AG08395 (cell line): Measurements from ENCODE around the gene LYPD5.
"Not testable (repeated sequence)": the region's sequence is repeated elsewhere in the genome, so short reads cannot be mapped to it uniquely, and the experiment has no call there.

ENCODE experiments used
- DNase-seq: peaks from one replicate; pipeline ENCODE4 v3.0.0; 2012; ENCODE audit warnings: mixed read lengths, low spot score

Gene LYPD5

DNA sequence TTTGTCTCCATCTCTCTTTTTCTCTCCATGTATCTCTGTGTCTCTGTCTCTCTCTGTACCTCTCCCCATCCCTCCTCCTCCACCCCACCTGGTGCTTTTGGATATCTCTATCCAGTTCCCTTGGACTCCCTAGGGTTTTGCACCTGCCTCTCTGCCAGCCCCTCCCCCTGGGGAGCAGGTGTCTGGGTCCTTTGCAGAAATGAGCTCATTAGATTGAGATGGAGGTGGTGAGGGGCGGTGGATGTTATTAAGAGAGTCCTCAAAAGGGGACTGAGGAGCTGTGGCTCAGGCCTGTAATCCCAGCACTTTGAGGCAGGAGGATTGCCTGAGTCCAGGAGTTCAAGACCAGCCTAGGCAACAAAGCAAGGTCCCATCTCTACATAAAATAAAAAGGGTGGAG, 23.6 kb downstream of the LYPD5 start:
- DNase-seq: no peak

DNA sequence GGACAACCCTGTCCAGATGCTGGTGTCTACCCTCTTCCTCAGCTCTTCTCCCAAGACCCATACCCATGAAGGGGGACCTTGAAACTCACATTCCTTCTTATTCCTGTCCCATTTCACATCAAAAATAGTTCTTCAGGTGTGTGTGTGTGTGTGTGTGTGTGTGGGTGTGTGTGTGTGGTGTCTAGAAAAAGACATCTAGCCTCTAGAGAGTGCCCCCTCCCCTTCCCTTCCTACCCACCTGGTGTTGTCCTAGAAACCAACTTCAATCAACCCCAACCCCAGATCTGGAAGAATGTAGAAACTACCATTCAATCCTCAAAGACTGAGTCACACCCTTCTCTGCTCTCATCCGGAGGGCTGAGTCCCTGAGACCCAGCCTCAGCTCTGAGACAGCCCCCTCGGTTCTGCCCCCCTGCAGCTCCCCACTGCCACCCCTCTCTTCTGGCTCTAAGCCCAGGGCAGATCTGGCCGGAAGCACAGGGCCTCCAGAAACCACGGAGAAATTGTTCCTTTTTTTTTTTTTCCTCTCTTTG, 25.0 kb downstream of the LYPD5 start:
- DNase-seq: peak; percentile 23

DNA sequence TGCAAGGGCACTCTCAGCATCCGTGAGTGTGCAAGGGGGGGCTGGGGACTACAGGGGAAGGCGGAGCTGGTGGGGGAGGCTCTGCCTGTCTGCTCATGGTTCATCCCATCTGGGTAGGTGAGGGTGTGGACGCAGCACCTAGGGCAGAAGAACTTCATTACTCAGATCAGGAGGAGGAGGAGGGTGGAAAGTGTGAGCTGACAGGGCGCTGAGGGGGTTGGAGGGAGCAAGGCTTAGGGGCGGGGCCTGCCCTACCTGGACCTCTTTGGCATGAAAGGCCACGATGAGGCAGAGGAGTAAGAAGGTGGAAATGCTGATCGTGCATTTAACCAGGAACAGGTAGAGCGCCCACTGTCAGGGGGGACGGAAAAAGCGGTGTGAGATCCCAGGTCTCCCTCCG, 26.0 kb downstream of the LYPD5 start:
- DNase-seq: no peak

GRCh38 chr19:43775299-43775890, 26.9 kb downstream of the LYPD5 start:
- DNase-seq: no peak

DNA sequence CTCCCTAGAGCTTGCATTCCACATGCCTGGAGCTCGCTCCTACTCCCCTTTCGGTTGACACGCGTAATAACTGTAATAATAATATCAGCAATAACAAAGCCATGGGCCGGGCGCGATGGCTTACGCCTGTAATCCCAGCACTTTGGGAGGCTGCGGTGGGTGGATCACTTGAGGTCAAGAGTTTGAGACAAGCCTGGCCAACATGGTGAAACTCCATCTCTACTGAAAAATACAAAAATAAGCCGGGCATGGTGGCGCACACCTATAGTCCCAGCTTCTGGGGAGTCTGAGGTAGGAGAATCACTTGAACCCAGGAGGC, 27.3 kb downstream of the LYPD5 start:
- DNase-seq: not testable (repeated sequence)

DNA sequence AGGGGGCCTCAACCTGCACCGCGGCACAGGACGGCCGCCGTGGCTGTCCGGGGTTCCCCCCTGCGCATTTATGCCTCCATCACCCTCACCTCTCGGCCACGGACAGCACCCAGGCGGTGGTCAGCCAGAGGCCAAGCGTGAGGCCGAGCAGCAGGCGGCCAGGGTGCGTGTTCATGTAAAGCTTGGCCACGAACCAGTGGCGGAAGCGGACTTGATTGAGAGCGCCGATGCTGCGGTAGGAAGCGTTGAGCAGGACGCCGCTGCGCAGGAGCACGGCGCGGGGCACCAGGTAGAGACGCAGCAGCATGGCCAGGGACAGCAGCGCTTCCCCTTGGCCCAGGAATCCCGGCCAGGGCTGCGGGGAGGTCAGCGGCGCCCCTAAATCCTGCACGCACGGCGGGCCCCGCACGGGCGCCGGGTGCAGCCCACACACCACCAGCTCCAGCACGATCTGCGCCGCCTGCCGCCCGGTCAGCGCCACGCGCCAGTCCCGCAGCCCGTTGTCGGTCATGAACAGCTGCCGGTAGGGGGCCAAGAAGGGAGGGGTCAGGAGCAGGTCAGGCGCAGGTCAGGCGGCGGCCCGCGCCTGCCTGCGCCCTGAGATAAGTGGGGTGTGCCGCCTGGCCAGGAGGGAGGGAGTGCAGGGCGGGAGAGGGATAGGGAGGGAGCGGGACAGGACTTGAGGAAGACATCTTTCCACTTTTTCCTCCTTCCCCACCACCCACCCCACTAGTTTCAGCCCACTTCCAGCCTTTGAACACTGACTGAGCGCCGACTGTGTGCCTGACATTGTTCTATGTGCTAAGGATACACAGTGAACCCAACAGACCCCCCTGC, 27.9 kb downstream of the LYPD5 start:
- DNase-seq: peak; percentile 66

- DNase-seq: no peak
Observed at GRCh38 chr19:43773725-43774102, 28.5 kb downstream of the LYPD5 start.

DNA sequence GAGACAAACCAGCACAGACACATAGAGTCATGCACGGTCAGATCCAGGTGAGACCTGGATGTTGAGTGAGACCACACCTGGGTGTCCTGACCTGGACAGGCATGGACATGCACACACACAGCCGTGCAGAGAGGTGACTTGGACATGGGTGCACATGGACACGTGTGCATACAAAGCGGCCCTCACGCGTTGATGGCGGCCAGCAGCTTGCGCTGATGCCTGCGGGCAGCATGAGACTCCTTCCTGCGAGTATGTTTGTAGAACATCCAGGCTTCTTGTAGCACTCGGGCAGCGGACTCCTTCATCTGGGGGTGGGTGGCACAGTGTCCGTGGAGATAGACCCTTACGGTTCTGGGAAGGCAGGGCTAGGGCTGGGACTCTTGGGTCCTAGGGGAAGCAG, 33.0 kb downstream of the LYPD5 start:
- no peak for DNase-seq

- no peak for DNase-seq
Observed at GRCh38 chr19:43768273-43769050, 33.8 kb downstream of the LYPD5 start.

- no peak for DNase-seq
Observed at GRCh38 chr19:43767818-43768217, 34.4 kb downstream of the LYPD5 start.

- DNase-seq: no peak
Observed at GRCh38 chr19:43767316-43767715, 34.9 kb downstream of the LYPD5 start.

DNA sequence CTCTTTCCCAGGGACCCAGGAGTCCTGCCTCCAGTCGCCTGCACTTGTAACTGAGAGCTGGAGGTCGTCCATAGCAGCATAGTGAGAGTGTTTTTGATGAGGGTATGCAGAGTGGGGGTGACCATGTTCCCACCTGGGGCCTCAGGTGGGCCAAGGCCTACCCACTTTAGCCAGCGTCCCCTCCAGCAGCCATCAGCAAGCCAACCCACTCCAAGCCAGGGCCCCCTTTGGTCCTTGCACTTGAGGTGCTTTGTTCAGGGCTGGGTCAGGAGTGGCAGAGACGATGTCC, 35.5 kb downstream of the LYPD5 start:
- no peak for DNase-seq

GRCh38 chr19:43765109-43765876, 37.0 kb downstream of the LYPD5 start:
- peak; percentile 93 for DNase-seq

- not testable (repeated sequence) for DNase-seq
Observed at GRCh38 chr19:43764684-43765083, 37.6 kb downstream of the LYPD5 start.

DNA sequence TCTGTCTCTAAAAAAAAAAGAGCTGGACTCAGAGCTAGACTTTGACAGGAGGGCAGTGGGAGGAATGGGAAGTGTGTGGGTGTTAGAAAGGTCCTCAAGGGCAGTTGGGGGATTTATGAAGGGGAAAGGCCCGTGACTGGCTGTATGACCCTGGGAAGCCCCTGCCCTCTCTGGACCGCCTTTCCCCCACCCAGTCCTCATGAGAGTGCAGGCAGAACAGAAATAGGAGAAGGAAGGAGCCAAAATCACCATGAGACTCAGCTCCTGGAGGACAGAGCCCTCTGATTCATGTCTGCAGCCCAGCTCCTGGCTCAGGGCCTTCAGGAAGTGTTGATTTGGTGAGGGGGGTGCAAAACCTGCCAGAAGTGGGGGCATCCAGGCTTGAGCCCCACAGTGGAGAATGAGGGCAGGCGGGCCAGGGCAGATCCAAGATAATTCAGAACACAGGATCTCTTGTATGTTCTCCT, 38.7 kb downstream of the LYPD5 start:
- peak; percentile 21 for DNase-seq

GRCh38 chr19:43762814-43763213, 39.4 kb downstream of the LYPD5 start:
- DNase-seq: no peak

- DNase-seq: no peak
Observed at GRCh38 chr19:43760941-43761340, 41.3 kb downstream of the LYPD5 start.

GRCh38 chr19:43759515-43759914, 42.7 kb downstream of the LYPD5 start:
- peak; percentile 43 for DNase-seq

GRCh38 chr19:43755256-43755801, 46.9 kb downstream of the LYPD5 start:
- peak; percentile 73 for DNase-seq

DNA sequence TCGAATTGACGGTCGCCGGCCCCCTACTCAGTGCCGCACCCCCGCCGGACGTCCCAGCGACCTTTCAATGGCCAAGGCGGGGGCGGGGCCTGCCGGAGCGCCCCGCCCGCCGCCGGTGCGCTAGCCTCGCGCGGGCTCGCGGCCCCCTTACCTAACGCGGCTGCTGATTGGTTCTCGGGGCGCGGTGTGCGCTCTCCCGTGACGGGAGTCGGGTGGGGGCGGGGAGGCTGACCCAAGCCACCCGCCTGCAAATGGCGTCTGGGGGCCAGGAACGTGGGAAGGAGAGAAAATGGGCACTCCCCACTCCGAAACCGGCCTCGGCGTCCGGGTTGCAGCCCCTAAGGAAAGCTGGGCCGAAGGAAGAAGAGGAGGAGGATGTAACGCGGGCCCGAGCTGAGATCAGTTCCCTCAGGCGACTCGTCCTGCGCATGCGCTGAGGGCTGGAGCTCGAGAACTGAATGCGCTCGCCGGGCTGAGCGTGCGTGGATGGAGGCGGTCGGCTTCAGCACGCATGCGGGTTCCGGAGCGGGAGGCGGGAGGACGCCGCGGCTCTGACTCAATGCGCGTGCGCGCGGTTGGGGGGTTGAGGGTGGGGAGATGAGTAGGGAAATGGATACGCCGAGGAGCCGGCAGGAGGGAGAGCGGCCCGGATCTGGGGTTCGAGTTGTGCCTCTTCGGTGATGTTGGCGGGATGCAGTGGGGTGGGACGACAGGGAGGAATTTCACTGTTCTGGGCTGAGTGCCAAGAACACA, 47.6 kb downstream of the LYPD5 start, which contains the start of gene SMG9:
SMG9 (minus strand) TSS at position 460 of the 753 bp plus-strand sequence. CDS start 4,221 bp downstream, outside the sequence.
- peak; percentile 99 for DNase-seq

DNA sequence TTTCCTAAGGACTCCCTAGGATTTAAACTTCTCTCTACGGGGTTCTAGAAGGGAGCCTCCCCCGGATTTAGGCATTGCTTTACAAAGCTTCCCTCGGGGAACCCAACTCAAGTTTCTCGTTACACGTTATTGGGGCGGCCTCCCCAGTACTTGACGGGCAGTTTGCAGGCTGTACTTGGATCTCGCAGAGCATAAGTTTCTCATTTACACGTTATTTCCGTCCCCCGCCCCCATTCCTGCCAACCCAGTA, 48.1 kb downstream of the LYPD5 start:
- DNase-seq: no peak
